ENCODE results near the gene HAS3.

- TF ChIP-seq CTCF (IDR thresholded peaks at IDR 0.05; ENCODE audit: low read depth, low read length) (no peak), MYC (IDR thresholded peaks at IDR 0.05; ENCODE audit: low read depth, low read length) (no peak)
Observed at GRCh38 chr16:69166946-69167930, 61.8 kb downstream of the HAS3 start.
